Bronchial epithelial cell (primary cell): Measurements from ENCODE around the gene CIITA. TPM values are rescaled to one million over a fixed set of nuclear protein-coding genes. Genes with fewer than 3 reads are reported as not detected.

ENCODE experiments used
- DNase-seq: peaks from one replicate; pipeline ENCODE4 v3.0.0-alpha.2; 2010; ENCODE audit warnings: low read depth
- FAIRE-seq: peaks from 2 replicates; lab custom pipeline; 2011; peaks lifted over from hg19 to GRCh38; lab: Jason Lieb, UNC
- H3K27me3 ChIP-seq: 2 replicates; pipeline ENCODE4 v1.5.1; 2011; ENCODE audit warnings: low read length; ENCODE audit not compliant: control insufficient read depth, insufficient read depth
- H3K36me3 ChIP-seq: 2 replicates; pipeline ENCODE4 v1.5.1; 2011; ENCODE audit warnings: low read length; ENCODE audit not compliant: control insufficient read depth, insufficient read depth
- H3K4me3 ChIP-seq: 2 replicates; pipeline ENCODE4 v1.5.1; 2011; ENCODE audit warnings: mild to moderate bottlenecking, low read depth, low read length, control low read depth
- total RNA-seq: library from RNA; depleted of rRNA; stranded (reverse); fragments of >200 nt; gene quantifications from 2 replicates; pipeline ENCODE4 v1.2.1, GENCODE V29; 2014
- TF ChIP-seq, protein P1 (sequence below): IDR thresholded peaks from 2 replicates; pipeline ENCODE4 v1.5.1; 2011; ENCODE audit warnings: mild to moderate bottlenecking, moderate library complexity, low read length, control low read depth, inconsistent platforms; ENCODE audit not compliant: insufficient read depth, severe bottlenecking

The CIITA gene
- total RNA-seq, 1 donor from 2014 or later = not detected

DNA sequence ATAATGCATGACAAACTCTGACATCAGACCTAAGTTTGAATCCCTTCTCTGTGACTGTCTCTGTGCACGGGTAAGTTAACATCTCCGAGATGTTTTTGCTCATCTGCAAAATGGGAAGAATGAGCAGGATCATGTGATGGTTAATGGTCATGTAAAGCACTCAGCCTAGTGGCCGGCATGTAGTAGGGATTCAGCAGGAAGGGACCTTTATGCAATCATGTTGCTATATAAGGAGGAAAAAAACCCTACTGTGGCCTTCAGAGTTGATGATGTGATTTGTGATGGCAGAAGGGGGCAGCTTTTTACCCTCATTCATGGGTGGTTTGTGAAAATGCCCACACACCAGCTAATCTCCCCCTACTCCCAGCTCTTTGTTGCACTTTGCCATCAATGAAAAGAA, 91.5 kb downstream of the CIITA start:
- Histone ChIP-seq H3K36me3 (peaks cover 13% of the 10 kb centered on the region), H3K4me3 (no peak overlapping the region), H3K27me3 (no peaks in the 10 kb centered on the region)
- DNase-seq (no peak), FAIRE-seq (no peak)
- TF ChIP-seq, protein P1, sequence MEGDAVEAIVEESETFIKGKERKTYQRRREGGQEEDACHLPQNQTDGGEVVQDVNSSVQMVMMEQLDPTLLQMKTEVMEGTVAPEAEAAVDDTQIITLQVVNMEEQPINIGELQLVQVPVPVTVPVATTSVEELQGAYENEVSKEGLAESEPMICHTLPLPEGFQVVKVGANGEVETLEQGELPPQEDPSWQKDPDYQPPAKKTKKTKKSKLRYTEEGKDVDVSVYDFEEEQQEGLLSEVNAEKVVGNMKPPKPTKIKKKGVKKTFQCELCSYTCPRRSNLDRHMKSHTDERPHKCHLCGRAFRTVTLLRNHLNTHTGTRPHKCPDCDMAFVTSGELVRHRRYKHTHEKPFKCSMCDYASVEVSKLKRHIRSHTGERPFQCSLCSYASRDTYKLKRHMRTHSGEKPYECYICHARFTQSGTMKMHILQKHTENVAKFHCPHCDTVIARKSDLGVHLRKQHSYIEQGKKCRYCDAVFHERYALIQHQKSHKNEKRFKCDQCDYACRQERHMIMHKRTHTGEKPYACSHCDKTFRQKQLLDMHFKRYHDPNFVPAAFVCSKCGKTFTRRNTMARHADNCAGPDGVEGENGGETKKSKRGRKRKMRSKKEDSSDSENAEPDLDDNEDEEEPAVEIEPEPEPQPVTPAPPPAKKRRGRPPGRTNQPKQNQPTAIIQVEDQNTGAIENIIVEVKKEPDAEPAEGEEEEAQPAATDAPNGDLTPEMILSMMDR = no peak

DNA sequence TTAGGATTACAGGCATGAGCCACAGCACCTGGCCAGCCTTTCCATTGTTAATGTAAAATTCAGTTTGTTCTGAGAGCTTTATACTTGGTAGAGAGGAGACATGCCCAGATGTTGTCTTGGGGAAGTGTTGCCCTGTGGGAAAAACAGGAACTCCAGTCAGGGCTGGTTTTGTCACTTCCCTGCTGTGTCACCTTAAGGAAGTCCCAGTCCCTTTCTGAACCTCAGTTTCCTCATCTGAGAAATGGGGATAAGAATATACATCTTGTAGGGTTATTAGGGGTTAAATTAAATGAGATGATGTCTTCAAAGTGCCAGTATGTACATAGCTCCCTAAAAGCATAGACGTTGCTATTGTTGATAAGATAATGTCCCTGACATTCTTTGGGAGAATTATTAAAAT, 92.6 kb downstream of the CIITA start:
- peaks cover 12% of the 10 kb centered on the region for H3K36me3 ChIP-seq
- TF ChIP-seq, protein P1 = no peak
- FAIRE-seq = no peak

DNA sequence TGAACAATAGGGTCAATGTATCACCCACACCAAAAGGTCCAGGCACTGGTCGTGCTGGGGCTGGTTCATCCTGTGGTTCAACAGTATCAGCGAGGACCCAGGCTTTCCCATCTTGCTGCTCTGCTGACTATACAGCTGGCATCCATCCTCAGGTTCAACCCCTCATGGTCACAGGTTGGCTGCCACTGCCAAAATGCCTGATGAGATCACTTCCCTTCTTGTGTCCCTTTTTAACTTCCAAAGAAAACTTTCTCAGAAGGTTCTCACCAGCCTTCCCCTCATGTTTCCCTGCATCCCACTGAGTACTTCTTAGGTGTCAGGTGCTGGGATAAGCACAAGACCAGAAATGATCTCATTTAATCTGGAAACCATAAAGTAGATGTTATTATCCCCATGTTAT, 93.1 kb downstream of the CIITA start:
- H3K4me3 ChIP-seq = no peak overlapping the region
- H3K36me3 ChIP-seq = peaks cover 11% of the 10 kb centered on the region
- TF ChIP-seq, protein P1 = no peak
- no peak for DNase-seq
- no peak for FAIRE-seq
- H3K27me3 ChIP-seq = no peaks in the 10 kb centered on the region

More for the DNA sequence above, 92.6 kb downstream of the CIITA start:
- Histone ChIP-seq H3K27me3 (no peaks in the 10 kb centered on the region), H3K4me3 (no peak overlapping the region)
- DNase-seq = no peak

DNA sequence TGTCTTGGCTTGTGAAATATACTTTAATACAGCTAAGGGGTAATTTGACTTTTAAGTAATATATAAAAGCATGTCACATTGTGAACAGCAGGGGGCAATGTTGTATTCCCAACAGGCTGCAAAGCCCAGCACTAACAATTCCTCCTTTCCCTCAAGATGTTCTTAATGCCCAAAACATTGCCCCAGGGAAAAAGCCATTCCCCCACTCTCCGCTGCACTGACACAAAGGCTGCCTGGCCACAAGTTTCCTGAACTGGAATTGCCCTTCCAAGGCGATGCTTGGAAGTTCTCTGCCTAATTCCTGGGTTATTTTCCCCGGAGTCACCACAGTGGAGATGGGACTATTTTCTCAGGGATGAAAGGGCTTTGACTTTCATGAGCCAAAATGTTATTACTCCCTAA, 94.6 kb downstream of the CIITA start:
- peak; percentile 69 for DNase-seq
- Histone ChIP-seq H3K4me3 (no peak overlapping the region), H3K36me3 (peaks cover 10% of the 10 kb centered on the region), H3K27me3 (no peaks in the 10 kb centered on the region)
- FAIRE-seq = no peak
- TF ChIP-seq, protein P1 = peak; percentile 66

DNA sequence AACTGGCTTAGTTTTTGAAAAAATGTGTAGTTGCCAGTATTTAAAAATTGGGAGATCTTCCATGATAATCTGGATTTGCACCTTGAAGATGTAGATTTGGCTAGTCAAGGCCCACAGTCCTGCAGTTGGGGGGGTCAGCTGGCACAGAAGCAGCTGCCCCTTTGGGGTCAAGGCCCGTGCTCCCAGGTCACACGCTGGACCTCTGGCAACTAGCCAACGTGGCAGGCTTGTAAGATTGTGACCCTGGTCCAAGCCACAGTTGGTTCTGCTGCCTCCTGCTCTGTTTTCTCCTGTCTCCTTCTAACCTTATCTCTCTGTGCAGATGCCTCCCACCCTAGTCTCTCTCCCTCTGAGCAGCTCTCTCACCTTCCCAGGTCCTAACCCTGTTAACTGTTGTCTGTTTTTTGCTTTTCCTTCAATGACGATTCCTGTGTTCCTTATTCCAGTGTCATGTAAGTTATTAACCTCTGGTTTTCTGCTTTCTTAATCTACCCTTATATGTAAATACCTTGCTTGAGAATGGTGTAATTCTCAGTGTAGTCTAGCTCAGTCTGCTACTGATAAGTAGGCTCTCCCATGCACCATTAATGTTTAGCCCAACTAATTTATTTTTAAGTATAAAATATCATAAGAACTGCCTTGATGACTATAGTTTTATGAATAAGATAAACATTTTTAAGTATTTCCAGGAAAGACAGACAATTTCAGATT, 95.3 kb downstream of the CIITA start:
- Histone ChIP-seq H3K36me3 (peaks cover 10% of the 10 kb centered on the region), H3K27me3 (no peaks in the 10 kb centered on the region), H3K4me3 (no peak overlapping the region)
- TF ChIP-seq, protein P1 = no peak
- FAIRE-seq (no peak), DNase-seq (no peak)

DNA sequence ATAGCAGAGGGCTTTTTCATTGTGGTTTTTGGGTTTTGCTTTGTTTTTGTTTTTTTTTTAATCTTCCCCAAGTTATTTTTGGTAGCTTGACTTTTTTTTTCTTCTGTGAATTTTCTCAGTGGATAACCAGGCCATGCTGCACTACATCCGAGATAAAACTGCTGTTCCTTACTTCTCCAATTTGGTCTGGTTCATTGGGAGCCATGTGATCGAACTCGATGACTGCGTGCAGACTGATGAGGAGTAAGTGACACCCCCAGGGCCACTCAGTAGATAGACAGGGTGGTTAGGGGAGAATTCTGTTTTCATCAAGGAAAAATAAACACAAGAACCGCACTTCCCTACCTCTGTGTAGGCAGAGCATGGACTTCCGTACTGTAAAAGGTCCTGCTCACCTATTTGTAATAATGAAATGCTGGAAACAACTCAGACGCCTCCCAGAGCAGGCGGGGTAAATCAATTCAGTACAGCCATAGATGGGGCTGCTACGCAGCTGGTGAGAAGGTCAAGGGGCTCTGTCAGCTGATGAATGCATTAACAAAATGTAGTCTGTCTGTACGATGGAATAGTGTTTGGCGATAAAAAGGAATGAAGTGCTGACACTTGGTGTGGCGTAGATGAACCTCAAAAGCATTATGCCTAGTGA, 95.9 kb downstream of the CIITA start:
- Histone ChIP-seq H3K27me3 (no peaks in the 10 kb centered on the region), H3K4me3 (no peak overlapping the region), H3K36me3 (peaks cover 8% of the 10 kb centered on the region)
- TF ChIP-seq, protein P1 = no peak
- no peak for FAIRE-seq
- DNase-seq = no peak
